Ammon's horn (tissue), 1 donor: Measurements from ENCODE around the gene PRDX6.
"Not testable (repeated sequence)": the region's sequence is repeated elsewhere in the genome, so short reads cannot be mapped to it uniquely, and the experiment has no call there.

Experiments
- DNase-seq: peaks from one replicate; pipeline ENCODE4 v3.0.0-alpha.2; 2016; ENCODE audit warnings: low spot score

The PRDX6 gene

DNA sequence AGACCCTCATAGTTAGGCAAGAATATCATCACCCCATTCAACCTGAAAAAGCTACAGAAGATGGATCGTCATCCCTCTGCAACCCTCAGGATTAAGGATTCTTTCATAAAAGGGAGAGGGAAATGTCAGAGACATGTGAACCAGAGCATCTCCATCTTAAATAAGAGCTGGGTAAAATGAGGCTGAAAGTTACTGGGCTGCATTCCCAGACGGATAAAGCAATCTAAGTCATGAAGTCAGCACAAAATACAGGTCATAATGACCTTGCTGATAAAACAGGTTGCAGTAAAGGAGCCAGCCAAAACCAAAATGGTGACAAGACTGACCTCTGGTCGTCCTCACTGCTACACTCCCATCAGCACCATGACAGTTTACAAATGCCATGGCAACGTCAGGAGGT, 22.6 kb downstream of the PRDX6 start:
- no peak for DNase-seq

DNA sequence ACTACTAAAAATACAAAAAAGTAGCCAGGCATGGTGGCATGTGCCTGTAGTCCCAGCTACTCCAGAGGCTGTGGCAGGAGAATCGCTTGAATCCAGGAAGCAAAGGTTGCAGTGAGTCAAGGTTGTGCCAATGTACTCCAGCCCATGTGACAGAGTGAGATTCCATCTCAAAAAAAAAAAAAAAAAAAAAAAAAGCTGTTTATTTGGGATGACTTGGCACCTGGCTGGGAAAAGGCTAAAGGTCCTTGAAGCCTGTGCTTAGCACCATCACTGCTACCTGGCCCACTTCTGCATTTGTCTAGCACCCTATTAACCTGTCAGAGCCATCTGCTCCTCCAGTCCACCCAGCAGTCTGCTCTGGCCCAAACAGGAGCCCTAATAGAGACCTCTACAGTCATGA, 25.0 kb downstream of the PRDX6 start:
- DNase-seq, result no peak

DNA sequence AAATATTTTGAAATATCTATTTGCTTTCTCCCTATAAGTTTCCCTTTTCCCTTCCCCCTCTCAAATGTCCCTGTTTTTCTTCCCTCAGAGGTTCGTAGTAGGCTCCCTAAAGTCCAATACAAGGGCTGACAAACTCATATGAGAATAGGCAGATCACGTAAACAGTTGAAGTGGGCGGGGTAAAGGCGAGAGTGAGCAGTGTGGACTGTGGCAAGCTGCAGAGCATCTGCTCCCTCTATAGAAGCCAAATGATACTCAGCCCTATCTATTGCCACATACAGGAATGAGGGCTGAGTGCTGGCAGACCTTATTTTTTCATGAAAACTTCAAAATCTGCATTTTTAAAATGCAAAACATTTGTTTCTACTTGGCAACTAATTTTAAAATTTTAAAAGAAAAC, 26.3 kb downstream of the PRDX6 start:
- no peak for DNase-seq

DNA sequence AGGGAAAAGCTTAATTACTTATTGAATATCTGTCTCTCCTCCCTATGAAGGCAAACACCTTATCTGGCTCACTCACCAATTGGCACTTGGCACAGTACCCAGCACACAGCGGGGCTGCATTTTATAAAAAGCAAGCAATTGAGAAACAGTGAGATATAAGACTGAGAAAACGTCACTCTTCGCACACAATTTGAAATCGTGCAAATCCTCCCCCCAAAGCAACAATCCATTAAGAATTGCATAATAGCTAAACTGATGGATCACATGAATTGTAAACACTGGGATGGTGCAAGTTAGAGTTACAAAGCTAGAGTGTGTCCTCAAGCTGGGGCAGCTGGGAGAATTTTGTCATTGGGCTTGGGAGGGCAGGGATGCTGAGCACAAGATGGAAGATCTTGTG, 27.1 kb downstream of the PRDX6 start:
- no peak for DNase-seq

DNA sequence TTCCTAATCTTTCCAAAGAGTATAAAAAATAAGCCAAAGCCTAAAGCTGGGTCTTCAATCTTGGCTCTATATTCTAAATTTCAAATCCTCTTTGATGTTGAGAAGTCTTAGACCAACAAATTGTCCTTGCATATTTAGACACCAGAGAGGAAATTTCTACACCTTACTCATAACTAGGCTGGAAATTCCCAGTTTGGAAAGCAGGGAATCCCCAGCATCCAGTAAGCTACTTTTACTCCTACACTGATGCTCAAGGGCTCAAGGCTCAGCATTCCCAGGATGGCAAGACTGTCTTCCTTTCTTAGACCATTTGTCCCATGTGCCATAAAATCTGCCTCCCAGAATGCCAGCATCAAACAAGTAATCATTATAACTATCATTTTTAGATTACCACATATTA, 28.3 kb downstream of the PRDX6 start:
- DNase-seq, result no peak

DNA sequence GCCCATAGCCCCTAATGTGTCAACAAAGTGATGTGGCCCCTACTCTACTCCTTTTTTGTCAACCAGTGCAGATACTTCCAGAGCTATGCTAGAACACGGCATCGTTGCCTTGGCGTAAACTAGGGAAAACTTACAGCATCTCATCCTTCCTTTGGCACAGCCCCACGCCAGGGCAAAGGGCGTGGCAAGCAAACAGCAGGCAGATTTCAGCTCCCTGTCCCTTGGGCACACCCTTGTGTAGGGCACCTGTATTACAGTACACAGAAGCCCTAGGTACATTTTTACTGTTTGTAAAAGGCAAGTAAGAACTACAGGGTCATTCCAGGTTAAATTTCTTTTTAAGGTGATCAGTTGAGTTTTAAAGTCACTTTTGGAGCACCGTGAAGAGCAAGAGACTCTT, 29.3 kb downstream of the PRDX6 start:
- no peak for DNase-seq

DNA sequence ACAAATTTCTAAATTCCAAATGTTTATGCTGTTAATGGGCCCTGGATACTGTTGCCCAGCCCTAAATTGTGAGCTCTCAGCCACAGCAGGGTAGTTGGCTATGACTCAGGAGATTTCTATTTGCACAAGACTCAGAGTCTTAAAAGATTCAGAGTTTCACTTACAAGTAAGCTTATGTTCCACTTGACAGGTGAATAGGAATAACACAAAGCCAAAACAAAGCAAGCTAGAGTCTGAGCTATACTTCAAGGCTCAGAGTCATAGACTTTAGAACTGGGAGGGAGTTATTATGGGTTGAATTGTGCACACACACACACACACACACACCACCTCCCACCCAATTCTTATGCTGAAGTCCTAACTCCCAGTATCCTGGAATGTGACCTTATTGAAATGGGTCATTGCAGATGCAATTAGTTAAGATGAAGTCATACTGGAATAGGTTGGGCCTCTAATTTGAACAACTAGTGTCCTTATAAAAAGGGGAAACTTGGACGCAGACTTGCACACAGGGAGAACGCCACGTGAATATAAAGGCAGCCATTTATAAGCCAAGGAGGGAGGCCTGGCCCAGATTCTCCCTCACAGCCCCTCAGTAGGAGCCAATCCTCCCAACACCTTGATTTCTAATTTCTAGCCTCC, 30.2 kb downstream of the PRDX6 start:
- peak; percentile 44 for DNase-seq

DNA sequence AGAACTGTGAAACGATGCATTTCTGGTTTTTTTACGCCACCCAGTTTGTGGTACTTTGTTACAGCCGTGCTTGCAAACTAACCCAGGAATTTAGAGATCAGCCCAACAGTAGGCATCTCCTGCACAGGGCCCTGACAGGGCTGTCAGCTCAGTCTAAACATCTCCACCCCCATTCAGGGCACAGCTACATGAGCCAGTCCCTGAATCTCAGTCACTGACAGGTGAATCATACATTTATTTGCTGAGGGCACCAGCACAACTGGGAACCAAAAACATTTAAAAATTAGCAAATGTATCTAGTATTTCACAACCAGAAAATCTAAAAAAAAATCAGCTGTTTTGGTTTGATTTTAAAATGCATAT, 30.7 kb downstream of the PRDX6 start:
- DNase-seq, result no peak

DNA sequence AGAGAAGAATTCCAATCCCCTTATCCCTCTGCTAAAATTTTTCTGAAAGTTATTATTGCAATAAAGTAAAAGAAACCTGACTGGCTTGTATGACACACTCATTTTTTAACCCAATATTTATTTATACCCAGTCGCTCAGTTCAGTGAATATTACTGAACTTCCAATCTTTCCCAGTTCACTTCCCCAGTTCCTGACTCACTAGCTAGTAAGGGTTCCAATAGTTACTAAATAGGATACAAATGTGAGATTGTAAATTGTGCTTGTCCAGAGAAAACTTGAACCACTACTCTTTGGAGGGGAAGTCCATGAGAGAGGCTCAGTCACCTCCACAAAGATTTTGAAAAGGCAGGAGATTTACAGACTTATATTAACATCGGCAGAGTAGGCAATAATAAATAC, 31.4 kb downstream of the PRDX6 start:
- no peak for DNase-seq

DNA sequence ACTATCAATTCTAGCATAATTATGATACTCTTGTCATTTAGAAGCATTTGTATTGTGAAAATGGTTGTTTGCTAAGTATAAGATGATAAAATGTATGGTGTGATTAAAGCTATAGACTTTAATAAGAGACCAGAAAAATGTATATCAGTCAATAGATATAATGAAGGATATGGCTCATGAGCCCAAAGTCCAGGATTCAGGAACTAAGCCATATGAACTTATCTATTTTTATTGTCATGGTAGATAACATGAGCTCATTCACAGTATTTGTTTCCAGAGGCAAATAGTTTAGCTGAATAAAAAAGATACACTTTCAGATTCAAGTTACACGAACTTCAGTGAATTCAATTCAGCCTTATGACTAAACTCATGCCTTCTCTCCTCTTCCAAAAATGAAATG, 32.7 kb downstream of the PRDX6 start:
- DNase-seq, result no peak

DNA sequence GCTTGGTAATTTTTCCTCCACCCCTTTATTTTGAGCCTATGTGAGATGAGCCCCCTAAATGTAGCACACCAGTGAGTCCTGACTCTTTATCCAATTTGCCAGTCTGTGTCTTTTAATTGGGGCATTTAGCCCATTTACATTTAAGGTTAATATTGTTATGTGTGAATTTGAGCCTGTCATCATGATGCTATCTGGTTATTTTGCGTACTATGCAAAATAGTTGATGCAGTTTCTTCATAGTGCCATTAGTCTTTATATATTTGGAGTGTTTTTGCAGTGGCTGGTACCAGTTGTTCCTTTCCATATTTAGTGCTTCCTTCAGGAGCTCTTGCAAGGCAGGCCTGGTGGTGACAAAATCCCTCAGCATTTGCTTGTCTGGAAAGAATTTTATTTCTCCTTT, 37.4 kb downstream of the PRDX6 start:
- DNase-seq, result not testable (repeated sequence)

DNA sequence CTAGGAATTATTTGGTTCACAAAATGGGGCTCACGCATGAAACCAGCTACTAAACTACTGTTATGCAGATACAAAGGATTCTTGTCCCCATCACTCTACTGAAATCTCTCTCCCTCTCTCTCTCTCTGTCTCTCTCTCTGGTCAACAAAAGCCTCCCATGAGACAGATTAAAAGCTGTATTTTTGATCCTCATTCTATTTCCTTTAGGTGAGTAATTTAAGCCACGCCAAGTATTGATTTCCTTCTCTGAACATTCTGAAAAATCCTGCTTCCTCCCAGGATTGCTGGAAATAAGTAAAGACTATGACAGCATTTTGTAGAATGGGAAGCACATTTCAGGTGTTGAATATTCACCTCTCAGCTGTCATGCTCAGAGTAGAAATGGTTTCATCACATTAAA, 43.7 kb downstream of the PRDX6 start:
- DNase-seq, result no peak

DNA sequence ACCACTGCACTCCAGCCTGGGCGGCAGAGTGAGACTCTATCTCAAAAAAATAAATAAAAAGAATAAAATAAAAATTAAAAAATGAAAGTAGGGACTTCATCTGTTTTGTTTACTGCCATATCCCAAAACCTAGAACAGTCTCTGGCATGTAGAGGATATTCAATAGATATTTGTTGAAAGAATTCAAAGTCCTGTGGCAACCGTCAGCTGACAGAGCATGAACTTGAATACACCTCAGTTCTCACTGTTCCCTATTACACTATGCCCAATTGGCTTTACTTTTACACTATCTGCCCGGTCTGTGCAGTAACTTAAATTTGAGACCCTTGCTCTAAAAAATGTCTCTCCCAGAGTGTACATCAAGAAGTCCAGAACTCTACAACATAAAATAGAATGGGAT, 46.2 kb downstream of the PRDX6 start:
- DNase-seq, result no peak

DNA sequence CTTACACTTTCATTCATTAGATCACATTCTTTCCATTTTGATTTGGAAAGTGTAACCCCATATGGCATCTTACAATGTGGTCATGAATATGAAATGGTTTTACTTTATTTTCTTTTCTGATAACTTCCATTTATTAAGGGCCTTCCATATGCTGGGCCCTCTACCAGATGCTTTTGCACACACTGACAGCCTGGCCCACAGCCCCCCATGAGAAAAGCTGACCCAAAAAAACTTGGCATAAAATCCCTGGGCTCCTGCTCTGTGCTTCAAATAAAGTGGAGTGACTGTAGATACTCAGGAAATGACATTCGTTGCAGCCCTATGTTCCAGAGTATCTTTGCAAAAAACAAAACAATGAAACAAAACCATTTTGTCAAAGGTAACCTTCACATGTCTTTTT, 48.8 kb downstream of the PRDX6 start:
- DNase-seq, result no peak

DNA sequence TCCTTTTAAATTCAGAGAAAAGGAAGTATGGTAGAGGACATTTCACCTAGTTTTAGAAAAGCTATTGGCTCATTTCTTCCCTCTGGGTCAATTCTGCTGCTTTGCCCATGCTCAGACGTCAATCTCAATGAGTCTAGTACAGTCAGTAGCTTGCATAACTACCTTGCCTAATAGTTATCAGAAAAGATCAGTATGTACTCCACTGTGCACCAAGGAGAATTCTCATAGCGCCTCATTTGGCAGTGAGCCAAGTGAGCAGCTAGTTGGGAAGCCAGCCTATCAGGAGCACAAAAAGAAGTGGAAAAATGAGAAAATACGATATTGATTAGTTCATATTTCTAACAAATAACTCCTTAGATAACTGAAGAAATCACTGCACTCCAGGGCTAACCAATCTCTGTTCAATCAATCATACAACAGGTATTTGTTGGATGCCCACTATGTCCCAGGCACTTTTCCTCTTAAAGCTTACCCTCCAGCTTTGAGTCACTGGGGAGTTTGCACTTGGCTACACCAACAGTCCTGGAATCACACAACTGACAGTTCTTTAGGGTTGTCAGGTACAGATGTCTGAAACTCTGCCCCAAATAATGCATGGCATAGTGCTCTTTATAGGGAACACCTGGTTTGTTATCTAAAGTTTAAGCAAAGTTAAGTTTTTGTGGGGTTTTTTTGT, 50.2 kb downstream of the PRDX6 start:
- peak; percentile 16 for DNase-seq

DNA sequence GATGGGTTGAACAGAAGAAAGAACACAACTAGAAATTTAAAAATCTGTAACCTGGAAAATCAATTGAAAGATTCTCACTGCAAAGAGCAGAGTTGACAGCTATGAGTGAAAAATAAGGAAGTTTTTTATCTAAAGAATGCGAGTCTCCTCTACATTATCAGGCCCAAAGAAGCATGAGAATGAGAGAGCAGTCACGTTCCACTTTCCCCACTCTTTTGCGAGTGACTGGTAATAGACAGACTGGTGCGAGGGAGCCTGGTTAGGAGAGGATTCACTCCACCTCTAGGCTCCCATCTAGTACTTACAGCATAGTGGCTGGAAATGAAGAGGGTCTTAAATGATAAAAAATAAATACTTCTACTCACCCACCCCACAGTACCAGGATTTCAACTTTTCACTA, 52.0 kb downstream of the PRDX6 start:
- DNase-seq, result no peak

DNA sequence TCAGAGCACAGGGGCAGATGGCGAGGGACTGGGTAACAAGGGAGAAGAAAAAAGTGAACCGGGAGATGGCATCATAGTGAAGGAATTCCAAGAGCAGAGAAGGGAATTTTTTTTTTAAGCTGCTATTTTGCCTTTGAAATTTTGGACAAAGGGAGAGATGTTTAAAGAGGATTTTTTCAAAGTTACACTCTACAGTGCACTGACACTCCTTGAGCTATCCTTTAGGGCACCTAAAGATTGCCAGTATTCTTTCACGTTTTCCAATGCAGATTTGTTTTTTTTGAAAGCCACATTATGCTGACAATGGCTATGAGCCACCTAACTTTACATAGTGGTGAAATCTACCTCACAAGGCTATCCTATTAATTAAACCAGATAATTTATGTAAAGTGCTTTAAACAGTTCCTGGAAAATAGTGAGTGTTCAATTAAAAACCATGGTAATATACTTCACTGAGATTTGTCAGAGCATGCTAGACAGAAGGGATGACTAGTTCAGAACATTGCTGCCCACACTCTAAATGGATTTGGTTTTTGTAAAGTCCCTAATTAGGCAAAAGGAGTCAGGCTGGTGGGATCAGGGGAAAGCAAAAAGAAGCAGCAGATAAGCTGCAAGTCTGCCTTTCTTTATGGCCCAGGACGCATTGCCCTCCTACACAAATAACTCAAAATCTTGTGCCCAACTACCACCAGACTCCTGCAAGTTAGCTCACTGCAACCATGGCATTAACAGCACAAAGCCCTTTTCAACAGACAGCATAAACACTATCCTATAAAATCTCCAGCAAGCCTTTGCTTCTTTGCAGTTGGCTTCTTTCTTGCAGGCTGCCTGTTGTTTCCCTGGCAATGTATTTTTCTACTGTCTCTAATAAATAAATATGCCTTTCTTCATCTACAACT, 53.9 kb downstream of the PRDX6 start:
- DNase-seq, result peak; percentile 36

DNA sequence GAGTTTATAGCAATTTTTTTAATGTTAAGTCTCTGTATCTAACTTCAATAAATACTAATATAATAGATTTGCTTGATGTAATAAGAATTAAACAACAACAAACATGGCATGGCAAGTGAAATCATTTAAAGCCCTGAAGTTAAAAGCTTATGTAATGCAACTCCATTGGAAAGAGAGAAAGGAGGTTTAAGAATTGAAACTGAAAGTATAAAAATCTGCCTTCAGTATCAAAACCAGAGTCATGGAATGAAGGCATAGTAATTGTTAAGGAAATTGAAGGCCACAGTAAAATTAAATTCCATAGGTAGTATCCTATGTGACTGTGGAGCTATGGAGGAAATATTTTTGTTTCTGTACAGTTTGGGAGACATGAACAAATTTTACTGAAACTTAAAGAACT, 55.1 kb downstream of the PRDX6 start:
- DNase-seq, result no peak

DNA sequence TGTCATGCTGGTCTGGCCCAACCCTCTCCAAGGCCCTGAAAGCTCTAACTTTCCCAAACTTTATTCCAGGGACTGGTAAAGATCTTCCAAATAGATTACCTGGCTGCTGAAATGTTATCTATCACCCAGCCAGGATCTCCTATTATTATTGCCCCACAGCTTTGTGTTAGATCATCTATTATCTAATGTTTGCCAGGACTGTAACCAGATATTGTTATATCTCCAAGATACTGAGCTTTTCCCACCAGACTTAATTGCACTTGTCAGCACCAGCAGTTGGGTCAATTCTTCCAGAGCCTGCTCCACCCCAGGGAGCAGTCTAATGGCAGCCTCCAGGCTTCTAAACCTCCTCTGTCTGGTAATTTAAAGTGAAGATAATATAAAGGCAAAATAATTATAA, 59.1 kb downstream of the PRDX6 start:
- no peak for DNase-seq
